NCI-H1436 treated with DMSO at 0.1 percent for 48 hours (cell line): ENCODE measurements around the gene CCDC187.
"Not testable (repeated sequence)": the region's sequence is repeated elsewhere in the genome, so short reads cannot be mapped to it uniquely, and the experiment has no call there.

ENCODE experiments used
- DNase-seq: peaks from one replicate; lab custom pipeline; 2025; lab: John Stamatoyannopoulos, UW

Gene CCDC187

GRCh38 chr9:136326761-136327303 is 22.9 kb upstream of the CCDC187 start:
- DNase-seq: no peak

DNA sequence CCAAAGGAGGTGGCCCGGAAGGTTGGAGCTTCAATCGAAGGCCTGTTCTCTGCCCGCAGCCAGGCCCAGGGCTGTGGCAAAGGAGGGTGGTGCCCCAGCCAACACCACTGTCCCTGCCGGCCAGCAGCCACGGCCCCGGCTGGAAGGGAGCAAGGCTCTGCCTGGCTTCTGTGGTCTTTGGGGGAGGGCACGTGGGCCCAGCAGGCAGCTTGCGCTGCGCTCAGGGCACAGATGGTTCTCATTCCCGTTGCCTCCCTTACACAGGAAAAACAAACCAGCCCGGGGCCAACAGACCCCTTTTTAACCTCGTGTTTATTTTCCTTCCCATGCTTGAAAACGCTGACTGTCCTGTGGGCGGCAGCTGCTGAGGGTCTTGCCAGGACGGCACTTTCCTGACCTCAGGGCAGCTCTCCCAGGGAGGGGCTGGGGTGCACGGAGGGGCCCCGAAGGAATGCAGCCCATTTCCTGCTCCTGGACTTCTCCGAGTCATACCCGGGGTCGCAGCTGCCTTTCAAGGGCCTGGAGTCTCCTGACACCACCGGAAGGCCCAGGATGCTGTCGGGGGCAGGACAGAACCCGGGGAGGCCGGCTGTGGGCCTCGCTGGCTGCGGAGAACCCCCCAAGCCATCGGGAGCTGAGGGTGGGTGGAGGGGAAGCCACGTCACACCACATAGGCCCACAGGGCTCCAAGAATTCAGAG is 22.3 kb upstream of the CCDC187 start:
- no peak for DNase-seq

DNA sequence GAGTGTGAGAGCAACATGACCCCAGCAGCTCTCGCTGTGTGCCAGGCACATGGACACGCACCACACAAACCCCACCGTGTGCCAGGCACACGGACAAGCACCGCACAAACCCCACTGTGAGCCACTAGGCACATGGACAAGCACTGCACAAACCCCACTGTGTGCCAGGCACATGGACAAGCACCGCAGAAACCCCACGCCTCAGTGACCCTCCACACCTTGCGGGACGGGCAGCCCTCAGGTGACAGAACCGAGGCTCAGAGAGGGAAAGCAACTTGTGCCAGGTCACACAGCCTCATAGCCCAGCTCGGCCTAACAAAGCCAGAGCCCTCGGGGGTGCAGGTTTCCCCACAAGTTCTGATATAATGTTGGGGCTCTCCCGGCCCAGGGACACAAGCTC is 21.5 kb upstream of the CCDC187 start:
- DNase-seq: no peak

- DNase-seq: no peak
Observed at GRCh38 chr9:136324501-136325300, 20.8 kb upstream of the CCDC187 start.

DNA sequence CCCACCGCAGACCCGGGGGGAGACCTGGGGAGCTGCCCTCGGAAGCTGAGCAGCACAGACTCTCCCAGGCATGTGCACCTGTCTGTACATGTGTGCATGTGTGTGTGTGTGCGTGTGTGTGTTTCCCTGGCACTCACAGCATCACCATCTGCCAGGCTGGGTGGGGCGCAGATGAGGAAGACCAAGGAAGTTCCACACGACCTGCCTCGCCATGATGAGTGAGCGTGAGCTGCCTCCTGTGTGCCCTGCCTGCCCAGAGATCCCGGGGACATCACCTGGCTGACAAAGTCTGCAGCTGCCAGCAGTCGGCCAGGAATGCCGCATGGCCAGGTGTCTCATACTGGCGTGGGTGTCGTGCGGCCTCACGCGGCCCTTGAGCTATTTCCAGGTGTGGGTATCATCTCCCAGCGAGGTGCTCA is 19.5 kb upstream of the CCDC187 start:
- DNase-seq: no peak

DNA sequence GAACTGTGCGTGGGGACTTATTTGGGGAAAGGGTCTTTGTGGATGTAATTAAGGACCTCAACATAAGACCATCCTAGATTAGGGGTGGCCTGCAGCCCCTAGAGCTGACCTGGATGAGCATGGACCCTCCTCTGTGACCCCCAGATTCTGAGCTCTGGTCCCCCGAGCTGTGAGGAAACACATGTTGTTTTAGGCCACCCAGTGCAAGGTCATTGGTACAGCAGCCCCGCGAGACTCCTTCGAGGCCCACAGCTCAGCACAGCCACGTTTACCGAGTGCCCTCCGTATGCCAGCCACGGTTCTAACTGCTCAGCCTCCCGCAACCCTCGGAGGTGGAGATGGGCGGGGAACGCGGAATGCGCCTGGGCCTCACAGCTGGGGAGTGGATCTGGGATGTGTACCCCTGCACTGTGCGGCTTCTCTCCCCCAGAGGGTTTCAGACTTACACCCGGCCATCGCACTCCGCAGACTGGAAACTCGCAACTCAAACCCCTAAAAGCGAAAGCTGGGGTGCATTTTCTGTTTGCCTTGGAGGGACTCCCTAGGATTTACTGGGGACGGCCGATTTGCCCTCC is 18.9 kb upstream of the CCDC187 start:
- DNase-seq: no peak

DNA sequence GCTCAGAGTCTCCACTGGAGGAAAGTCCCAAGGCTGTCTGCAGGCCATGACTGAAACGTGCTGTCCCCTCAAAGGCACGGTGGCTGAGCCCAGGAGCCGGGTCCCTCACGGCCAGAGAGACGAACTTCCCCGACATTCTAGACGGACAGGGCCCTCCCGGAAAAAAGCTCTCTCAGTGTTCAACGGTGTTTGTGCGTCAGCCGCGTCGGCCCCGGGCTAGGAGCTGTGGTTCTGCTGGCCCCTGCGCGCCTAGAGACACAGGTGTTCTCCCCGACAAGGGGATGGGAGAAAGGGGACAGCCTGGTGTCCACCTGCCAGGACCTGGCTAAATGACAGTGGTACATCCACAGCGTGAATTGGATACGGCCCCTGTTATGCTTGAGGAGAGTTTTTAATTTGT is 17.7 kb upstream of the CCDC187 start:
- no peak for DNase-seq

GRCh38 chr9:136320972-136321371 is 17.1 kb upstream of the CCDC187 start:
- DNase-seq: not testable (repeated sequence)

DNA sequence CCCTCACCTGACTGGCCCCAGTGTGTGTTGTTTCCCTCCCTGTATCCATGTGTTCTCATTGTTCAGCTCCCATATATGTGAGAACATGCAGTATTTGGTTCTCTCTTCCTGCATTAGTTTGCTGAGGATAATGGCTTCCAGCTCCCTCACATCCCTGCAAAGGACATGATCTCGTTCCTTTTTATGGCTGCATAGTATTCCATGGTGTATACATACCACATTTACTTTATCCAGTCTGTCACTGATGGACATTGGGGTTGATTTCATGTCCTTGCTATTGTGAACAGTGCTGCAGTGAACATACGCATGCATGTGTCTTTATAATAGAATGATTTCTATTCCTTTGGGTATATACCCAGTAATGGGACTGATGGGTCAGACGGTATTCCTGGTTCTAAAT is 16.1 kb upstream of the CCDC187 start:
- DNase-seq: not testable (repeated sequence)

DNA sequence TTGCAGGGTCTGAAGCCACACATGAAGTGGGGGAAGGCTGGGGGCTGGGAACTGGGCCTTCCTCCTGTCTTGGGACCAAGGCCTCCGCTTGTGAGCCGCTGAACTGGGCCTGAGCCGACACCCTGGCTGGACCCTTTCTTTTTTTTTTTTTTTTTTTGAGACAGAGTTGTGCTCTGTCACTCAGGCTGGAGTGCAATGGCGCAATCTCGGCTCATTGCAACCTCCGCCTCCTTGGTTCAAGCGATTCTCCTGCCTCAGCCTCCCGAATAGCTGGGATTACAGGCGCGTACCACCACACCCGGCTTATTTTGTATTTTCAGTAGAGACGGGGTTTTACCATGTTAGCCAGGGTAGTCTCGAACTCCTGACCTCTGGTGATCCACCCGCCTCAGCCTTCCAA is 15.3 kb upstream of the CCDC187 start:
- not testable (repeated sequence) for DNase-seq

- DNase-seq: no peak
Observed at GRCh38 chr9:136318776-136319241, 14.9 kb upstream of the CCDC187 start.

GRCh38 chr9:136318111-136318775 is 14.3 kb upstream of the CCDC187 start:
- no peak for DNase-seq

- no peak for DNase-seq
Observed at GRCh38 chr9:136317695-136318094, 13.8 kb upstream of the CCDC187 start.

DNA sequence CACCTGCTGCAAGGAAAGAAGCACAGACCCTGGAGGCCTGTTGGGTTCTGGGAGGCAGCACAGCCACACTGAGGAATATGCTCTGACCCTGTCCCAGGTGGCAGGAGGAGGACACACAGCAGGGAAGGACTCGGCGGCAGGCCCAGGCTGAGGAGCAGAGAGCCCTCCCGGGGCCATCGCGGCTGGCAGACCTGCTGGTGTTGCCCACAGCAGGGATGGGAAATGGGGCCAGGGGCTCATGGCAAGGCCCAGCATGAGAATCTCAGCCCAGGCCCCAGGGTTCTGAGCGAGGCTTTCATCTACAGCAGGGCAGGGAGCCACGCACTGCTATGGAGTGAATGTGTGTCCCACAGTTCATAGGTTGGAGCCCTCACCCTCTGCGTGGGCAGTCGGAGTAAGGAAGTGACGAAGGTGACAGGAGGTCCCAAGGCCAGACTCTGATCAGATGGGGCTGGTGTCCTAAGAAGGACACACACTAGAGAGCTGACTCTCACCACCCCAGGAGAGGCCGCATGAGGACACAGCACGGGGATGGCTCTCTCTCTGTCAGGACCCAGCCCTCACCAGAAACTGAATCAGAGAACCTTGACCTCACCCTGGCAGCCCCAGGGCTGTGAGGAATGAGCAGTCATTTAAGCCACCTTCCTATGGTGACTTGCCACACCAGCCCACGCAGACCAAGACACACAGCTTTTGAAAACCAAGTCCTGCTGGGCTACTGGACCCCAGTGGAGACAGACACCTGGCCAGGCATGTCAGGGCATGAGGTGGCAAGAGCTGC is 13.2 kb upstream of the CCDC187 start:
- DNase-seq: no peak

DNA sequence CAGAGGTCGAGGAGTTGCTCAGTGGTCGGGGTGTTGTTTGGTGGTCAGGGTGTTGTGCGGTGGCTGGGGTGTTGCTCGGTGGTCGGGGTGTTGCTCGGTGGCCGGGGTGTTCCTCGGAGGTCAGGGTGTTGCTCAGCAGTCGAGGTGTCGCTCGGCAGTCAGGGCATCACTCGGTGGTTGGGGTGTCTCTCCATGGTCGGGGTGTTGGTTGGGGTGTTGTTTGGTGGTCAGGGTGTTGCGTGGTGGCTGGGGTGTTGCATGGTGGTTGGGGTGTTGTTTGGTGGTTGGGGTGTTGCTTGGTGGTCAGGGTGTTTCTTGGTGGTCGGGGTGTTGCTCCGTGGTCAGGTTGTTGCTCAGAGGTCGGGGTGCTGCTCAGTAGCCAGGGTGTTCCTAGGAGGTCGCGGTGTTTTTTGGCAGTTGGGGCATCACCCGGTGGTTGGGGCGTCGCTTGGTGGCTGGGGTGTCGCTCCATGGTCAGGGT is 12.4 kb upstream of the CCDC187 start:
- no peak for DNase-seq

DNA sequence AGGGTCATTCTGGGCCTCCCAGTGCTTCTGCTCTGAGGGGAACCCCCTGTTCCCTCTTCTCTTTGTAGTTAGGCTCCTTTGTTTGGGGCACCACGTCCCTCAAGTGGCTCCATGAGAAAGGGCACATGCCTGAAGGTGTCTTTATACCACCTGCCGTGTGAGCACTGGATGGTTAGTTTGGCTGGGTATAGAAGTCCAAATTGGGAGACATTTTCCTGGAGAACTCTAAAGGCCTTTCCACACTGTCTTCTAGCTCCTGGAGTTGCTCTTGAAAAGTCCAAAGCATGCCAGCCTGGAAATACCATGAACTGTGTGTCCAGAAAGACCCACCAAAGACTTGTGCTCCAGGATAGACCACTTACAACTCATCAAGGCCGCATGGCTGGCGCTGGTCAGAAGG is 11.1 kb upstream of the CCDC187 start:
- no peak for DNase-seq

GRCh38 chr9:136314056-136314416 is 10.1 kb upstream of the CCDC187 start:
- no peak for DNase-seq

DNA sequence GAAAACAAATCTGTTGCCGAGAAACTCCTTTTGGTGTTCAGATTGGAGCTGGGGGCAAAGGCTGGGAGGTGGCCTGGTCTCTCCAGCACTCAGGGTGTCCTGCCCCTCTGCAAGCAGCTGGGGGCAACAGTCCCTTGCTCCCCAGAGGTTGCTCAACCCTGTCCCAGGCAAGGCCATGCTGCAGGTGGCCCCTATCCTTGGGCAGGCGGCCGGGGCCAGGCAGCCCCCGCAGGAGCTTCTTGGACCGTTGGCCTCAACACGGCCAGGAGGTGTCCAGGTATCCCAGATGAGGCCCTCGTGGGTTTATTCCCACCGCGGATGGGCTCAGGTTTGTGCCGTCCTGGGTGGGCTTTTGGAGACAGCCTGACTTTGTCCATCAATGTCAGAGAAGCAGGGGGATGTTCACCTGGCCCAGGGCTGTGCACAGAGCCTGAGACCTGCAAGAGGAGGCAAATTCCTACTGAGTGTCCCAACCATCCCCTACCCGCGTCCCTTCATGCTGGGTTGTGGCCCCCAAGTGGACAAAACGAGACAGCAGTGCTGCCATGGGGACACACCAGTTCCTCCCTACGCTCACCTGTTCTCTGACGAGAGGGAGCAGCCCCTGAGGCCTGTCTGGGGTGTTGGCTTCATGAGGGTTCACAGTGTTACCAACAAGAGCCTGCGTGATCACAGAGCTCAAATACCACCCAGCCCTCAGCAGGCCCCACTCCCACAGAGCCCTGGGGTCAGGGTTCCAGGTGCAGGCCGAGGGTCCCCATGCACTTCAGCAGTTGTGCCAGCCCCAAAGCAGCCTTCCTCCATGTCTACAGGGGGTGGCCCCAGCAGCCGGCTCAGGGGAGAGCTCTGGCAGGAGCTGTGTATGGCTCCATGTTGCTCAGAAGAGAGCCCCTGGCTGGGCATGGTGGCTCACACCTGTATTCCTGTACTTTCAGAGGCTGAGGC is 9.5 kb upstream of the CCDC187 start:
- DNase-seq: no peak

GRCh38 chr9:136312436-136312835 is 8.5 kb upstream of the CCDC187 start:
- no peak for DNase-seq

DNA sequence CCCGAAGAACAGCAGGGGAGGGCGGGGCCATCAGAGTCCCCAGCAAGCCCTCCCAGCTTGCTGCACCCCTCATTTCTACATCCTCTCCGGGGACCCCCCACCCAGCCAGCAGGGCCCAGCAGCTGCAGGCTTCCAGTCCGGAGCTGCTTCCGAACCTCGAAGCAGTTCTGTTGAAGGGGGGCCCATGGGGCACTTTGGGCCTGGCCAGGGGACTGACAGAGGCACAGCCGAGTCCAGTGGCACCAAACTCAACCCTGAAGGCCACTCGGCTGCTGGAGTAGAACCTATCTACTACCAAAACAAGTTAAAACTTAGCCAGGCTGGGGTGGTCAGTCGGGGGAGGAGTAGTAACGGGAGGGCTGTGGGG is 8.1 kb upstream of the CCDC187 start:
- DNase-seq: no peak
